Measurements from ENCODE around the gene ADAM12.
A peak's percentile ranks its signal among the peaks of the same experiment; 100 is the strongest.

ADAM12 gene

GRCh38 chr10:126062131-126063032 lies 325.9 kb downstream of the ADAM12 start:
- no peak for TF ChIP-seq CTCF (IDR thresholded peaks at IDR 0.05)
- peak; percentile 93 for DNase-seq (ENCODE audit: low spot score)
- Histone ChIP-seq H3K4me3 (peak overlapping the region; percentile 35), H3K27ac (peak overlapping the region; percentile 64 to 77)

- H3K4me3 ChIP-seq = no peak overlapping the region
- DNase-seq (ENCODE audit: low spot score) = peak; percentile 64
- TF ChIP-seq CTCF (IDR thresholded peaks at IDR 0.05) = no peak
- peak overlapping the region in 1 of 2 donors; percentile 77 for H3K27ac ChIP-seq
These were observed 326.8 kb downstream of the ADAM12 start for GRCh38 chr10:126061526-126061925.

- Histone ChIP-seq H3K27ac (peak overlapping the region in 1 of 2 donors; percentile 73), H3K4me3 (peak overlapping the region; percentile 34)
- TF ChIP-seq CTCF (IDR thresholded peaks at IDR 0.05) = no peak
- DNase-seq (ENCODE audit: low spot score) = no peak
These were observed 327.9 kb downstream of the ADAM12 start for GRCh38 chr10:126060261-126060931.

- Histone ChIP-seq H3K4me3 (no peak overlapping the region), H3K27ac (no peak overlapping the region)
- TF ChIP-seq CTCF (IDR thresholded peaks at IDR 0.05) = no peak
- DNase-seq (ENCODE audit: low spot score) = no peak
These were observed 329.0 kb downstream of the ADAM12 start for GRCh38 chr10:126059076-126059826.

- H3K4me3 ChIP-seq = no peak overlapping the region
- no peak overlapping the region for H3K27ac ChIP-seq
- TF ChIP-seq CTCF (IDR thresholded peaks at IDR 0.05) = no peak
- DNase-seq (ENCODE audit: low spot score) = no peak
These were observed 329.8 kb downstream of the ADAM12 start for GRCh38 chr10:126058507-126058906.

GRCh38 chr10:126058104-126058503 lies 330.2 kb downstream of the ADAM12 start:
- TF ChIP-seq CTCF (IDR thresholded peaks at IDR 0.05) = no peak
- H3K27ac ChIP-seq = no peak overlapping the region
- DNase-seq (ENCODE audit: low spot score) = no peak

More at GRCh38 chr10:126058104-126058503, 330.2 kb downstream of the ADAM12 start:
- H3K4me3 ChIP-seq = no peak overlapping the region

Measured in coronary artery (tissue), 2 donors.